ENCODE data around the gene NEURL1. TPM values are rescaled to one million over a fixed set of nuclear protein-coding genes. Genes with fewer than 3 reads are reported as not detected.

NEURL1 gene
- total RNA-seq, 4 donors from 2014 or later = 0.39 to 0.63 (median 0.46) TPM

- WGBS = 95% methylated on average over 9 of the region's 10 CpGs
- intact Hi-C loops (cut with DNase I) = no loop called here
Measured at GRCh38 chr10:103572347-103573204, 79.1 kb downstream of the NEURL1 start.

GRCh38 chr10:103573205-103573487 is 79.6 kb downstream of the NEURL1 start:
- Histone ChIP-seq H3K4me3 (no peak overlapping the region), H3K36me3 (no peaks in the 10 kb centered on the region), H3K27ac (replicated peaks in 1 of 4) (no peak overlapping the region), H3K9me3 (no peaks in the 10 kb centered on the region), H3K4me1 (no peaks in the 10 kb centered on the region), H3K27me3 (no peaks in the 10 kb centered on the region)
- intact Hi-C loops (cut with DNase I) = no loop called here
- WGBS = 97% methylated on average over 7 of the region's 7 CpGs
- no peak for TF ChIP-seq POLR2AphosphoS5 (IDR thresholded peaks at IDR 0.05)
- TF ChIP-seq POLR2A (IDR thresholded peaks at IDR 0.05; ENCODE audit: low read depth) = no peak
- TF ChIP-seq CTCF (IDR thresholded peaks at IDR 0.05) = no peak
- no peak for TF ChIP-seq EP300 (IDR thresholded peaks at IDR 0.05)
- no peak for DNase-seq (ENCODE audit: extremely low spot score)

More at GRCh38 chr10:103572347-103573204, 79.1 kb downstream of the NEURL1 start:
- TF ChIP-seq POLR2A (IDR thresholded peaks at IDR 0.05; ENCODE audit: low read depth) (no peak), POLR2AphosphoS5 (IDR thresholded peaks at IDR 0.05) (no peak), EP300 (IDR thresholded peaks at IDR 0.05) (no peak), CTCF (IDR thresholded peaks at IDR 0.05) (no peak)
- Histone ChIP-seq H3K27me3 (no peaks in the 10 kb centered on the region), H3K9me3 (no peaks in the 10 kb centered on the region), H3K27ac (replicated peaks in 1 of 4) (no peak overlapping the region), H3K36me3 (no peaks in the 10 kb centered on the region), H3K4me1 (no peaks in the 10 kb centered on the region), H3K4me3 (no peak overlapping the region)
- DNase-seq (ENCODE audit: extremely low spot score) = no peak

- intact Hi-C loops (cut with DNase I) = no loop called here
- TF ChIP-seq POLR2AphosphoS5 (IDR thresholded peaks at IDR 0.05) = no peak
- no peak for TF ChIP-seq CTCF (IDR thresholded peaks at IDR 0.05)
- TF ChIP-seq POLR2A (IDR thresholded peaks at IDR 0.05; ENCODE audit: low read depth) = no peak
- no peak for TF ChIP-seq EP300 (IDR thresholded peaks at IDR 0.05)
- H3K36me3 ChIP-seq = no peaks in the 10 kb centered on the region
- no peak overlapping the region for H3K27ac ChIP-seq (replicated peaks in 1 of 4)
- H3K9me3 ChIP-seq = no peaks in the 10 kb centered on the region
- DNase-seq (ENCODE audit: extremely low spot score) = no peak
- H3K27me3 ChIP-seq = peaks cover 0 to 7% (median 0%) of the 10 kb centered on the region in 4 donors
- H3K4me3 ChIP-seq = no peak overlapping the region
- 91% methylated on average over 16 of the region's 16 CpGs for WGBS
- H3K4me1 ChIP-seq = no peaks in the 10 kb centered on the region
Measured at GRCh38 chr10:103574097-103575061, 80.9 kb downstream of the NEURL1 start.

GRCh38 chr10:103575416-103576075 is 82.0 kb downstream of the NEURL1 start:
- Histone ChIP-seq H3K27me3 (peaks cover 0 to 11% (median 0%) of the 10 kb centered on the region in 4 donors), H3K36me3 (no peaks in the 10 kb centered on the region), H3K27ac (replicated peaks in 1 of 4) (no peak overlapping the region), H3K9me3 (no peaks in the 10 kb centered on the region), H3K4me1 (no peaks in the 10 kb centered on the region), H3K4me3 (no peak overlapping the region)
- TF ChIP-seq POLR2A (IDR thresholded peaks at IDR 0.05; ENCODE audit: low read depth) (no peak), EP300 (IDR thresholded peaks at IDR 0.05) (no peak), POLR2AphosphoS5 (IDR thresholded peaks at IDR 0.05) (no peak), CTCF (IDR thresholded peaks at IDR 0.05) (no peak)
- intact Hi-C loops (cut with DNase I) = no loop called here
- 65% methylated on average over 6 of the region's 6 CpGs for WGBS
- DNase-seq (ENCODE audit: extremely low spot score) = no peak

Data from esophagus muscularis mucosa (tissue), 4 donors.